H1 (cell line): ENCODE measurements around the gene SPATA16. TPM values are rescaled to one million over a fixed set of nuclear protein-coding genes. Genes with fewer than 3 reads are reported as not detected.

ENCODE experiments used
- ATF2 ChIP-seq: IDR thresholded peaks from 2 replicates; pipeline ENCODE4 v1.6.1; 2012; ENCODE audit warnings: low read length, inconsistent platforms
- CHD7 ChIP-seq: fragments of 300-600 bp; sonication (generic); IDR thresholded peaks from 2 replicates; pipeline ENCODE4 v1.7.1; 2012; ENCODE audit warnings: low read length, moderate library complexity, mild to moderate bottlenecking, inconsistent platforms; ENCODE audit not compliant: insufficient replicate concordance
- CTCF ChIP-seq, 3 experiments: IDR thresholded peaks; 1 replicate in 2 of 3; 2 replicates in 1 of 3; pipeline versions ENCODE4 v1.5.1 to v1.6.1; 2011; ENCODE audit warnings: low read length in 3 of 3, mild to moderate bottlenecking in 3 of 3, inconsistent platforms in 2 of 3, low read depth in 1 of 3, moderate library complexity in 1 of 3; ENCODE audit not compliant: insufficient read depth in 1 of 3; ENCODE audit errors: control extremely low read depth in 1 of 3
- GABPA ChIP-seq: IDR thresholded peaks from 2 replicates; pipeline ENCODE4 v1.6.1; 2011; ENCODE audit warnings: mild to moderate bottlenecking, low read length, moderate library complexity, borderline replicate concordance; ENCODE audit not compliant: insufficient read depth
- POU5F1 ChIP-seq: IDR thresholded peaks from 2 replicates; pipeline ENCODE4 v1.6.1; 2011; ENCODE audit warnings: low read depth, mild to moderate bottlenecking, low read length, moderate library complexity
- polyA plus RNA-seq, 7 experiments: library from polyadenylated mRNA; depleted of rRNA in 3 of 7; stranded (reverse) in 5 of 7; unstranded in 2 of 7; fragments of >200 nt in 5 of 7; fragments of 200-250 nt in 2 of 7; gene quantifications; 1 replicate in 5 of 7; 2 replicates in 1 of 7; 4 replicates in 1 of 7; pipeline versions ENCODE4 v1.2.1 to v1.2.3, GENCODE V29; 2011 to 2013; ENCODE audit warnings: missing spikeins in 2 of 7, mixed read lengths in 2 of 7
- total RNA-seq: library from RNA; stranded (reverse); fragmentation: NEBNext Ultra II Directional; extraction: Animal tissue kit (Norgen Biotek cat#: 25700); gene quantifications from 2 replicates; pipeline ENCODE4 v1.2.1, GENCODE V29; 2021

The SPATA16 gene
- total and polyA plus RNA-seq, 2 of the 8 experiments (the other 6 are each of a cell fraction or from before 2014, with no cell fraction given), result 0.05 to 2.7 TPM

GRCh38 chr3:172965256-172965655 lies 175.8 kb downstream of the SPATA16 start (continued):
- TF ChIP-seq CHD7 (no peak), POU5F1 (no peak), CTCF (IDR thresholded peaks at IDR 0.05; ENCODE audit: control extremely low read depth in 1 of 3, insufficient read depth in 1 of 3, low read depth in 1 of 3, low read length in 3 of 3) (no peak), ATF2 (no peak), GABPA (no peak)
